ENCODE measurements around the gene CETP.

Gene CETP

DNA sequence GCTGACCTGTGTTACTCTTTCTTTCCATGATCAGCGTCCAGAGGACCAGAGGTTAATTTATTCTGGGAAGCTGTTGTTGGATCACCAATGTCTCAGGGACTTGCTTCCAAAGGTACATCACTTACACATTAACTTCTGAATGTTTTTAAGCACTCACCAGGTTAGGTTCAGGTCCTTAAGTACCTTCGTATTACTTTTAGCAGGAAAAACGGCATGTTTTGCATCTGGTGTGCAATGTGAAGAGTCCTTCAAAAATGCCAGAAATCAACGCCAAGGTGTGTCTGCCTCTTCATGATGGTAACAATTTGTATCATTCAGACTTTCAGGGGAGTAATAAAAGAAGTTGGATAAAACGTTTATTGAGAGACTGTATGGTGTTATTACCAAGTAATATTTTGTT is 26.5 kb upstream of the CETP start:
- no peak overlapping the region for H3K4me3 ChIP-seq (ENCODE audit: low read depth, low read length)
- DNase-seq (ENCODE audit: low read depth) = no peak
- TF ChIP-seq, protein P1, sequence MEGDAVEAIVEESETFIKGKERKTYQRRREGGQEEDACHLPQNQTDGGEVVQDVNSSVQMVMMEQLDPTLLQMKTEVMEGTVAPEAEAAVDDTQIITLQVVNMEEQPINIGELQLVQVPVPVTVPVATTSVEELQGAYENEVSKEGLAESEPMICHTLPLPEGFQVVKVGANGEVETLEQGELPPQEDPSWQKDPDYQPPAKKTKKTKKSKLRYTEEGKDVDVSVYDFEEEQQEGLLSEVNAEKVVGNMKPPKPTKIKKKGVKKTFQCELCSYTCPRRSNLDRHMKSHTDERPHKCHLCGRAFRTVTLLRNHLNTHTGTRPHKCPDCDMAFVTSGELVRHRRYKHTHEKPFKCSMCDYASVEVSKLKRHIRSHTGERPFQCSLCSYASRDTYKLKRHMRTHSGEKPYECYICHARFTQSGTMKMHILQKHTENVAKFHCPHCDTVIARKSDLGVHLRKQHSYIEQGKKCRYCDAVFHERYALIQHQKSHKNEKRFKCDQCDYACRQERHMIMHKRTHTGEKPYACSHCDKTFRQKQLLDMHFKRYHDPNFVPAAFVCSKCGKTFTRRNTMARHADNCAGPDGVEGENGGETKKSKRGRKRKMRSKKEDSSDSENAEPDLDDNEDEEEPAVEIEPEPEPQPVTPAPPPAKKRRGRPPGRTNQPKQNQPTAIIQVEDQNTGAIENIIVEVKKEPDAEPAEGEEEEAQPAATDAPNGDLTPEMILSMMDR (IDR thresholded peaks at IDR 0.05; ENCODE audit: control insufficient read depth, extremely low read depth, insufficient read depth) = no peak

DNA sequence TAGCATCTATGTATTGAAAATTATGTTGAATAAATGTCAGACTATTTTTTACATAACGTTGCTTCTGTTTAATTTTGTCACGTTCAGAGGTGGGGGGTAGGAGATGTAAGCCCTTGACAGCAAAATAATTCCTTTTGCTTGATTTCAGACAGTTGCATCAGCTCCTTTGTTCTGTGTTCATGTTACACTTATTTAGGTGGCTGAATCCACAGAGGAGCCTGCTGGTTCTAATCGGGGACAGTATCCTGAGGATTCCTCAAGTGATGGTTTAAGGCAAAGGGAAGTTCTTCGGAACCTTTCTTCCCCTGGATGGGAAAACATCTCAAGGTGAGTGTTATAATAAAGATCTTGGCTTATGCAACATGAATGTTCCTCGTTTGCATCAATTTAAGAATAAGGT is 25.3 kb upstream of the CETP start:
- TF ChIP-seq, protein P1 (IDR thresholded peaks at IDR 0.05; ENCODE audit: control insufficient read depth, extremely low read depth, insufficient read depth) = no peak
- no peak overlapping the region for H3K4me3 ChIP-seq (ENCODE audit: low read depth, low read length)
- DNase-seq (ENCODE audit: low read depth) = no peak

DNA sequence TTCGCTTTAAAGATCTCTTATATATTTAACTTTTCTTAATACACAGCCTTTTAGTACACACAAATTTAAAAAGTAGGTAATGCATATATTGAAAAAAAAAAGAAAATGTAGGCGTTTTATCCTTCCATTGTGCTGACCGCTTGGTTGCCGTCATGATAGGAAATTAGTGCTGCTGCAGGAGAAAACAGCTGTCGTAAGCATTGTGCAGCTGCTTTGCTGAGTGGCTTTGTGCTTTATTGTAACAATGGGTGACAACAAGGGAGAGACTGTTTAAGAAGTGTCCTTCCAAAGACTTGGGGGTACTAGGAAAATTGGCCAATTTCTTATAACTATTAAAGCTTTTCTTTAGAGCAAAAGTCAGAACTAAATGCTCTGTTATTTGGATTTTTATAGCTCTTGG is 24.8 kb upstream of the CETP start:
- TF ChIP-seq, protein P1 (IDR thresholded peaks at IDR 0.05; ENCODE audit: control insufficient read depth, extremely low read depth, insufficient read depth) = no peak
- DNase-seq (ENCODE audit: low read depth) = no peak
- no peak overlapping the region for H3K4me3 ChIP-seq (ENCODE audit: low read depth, low read length)

DNA sequence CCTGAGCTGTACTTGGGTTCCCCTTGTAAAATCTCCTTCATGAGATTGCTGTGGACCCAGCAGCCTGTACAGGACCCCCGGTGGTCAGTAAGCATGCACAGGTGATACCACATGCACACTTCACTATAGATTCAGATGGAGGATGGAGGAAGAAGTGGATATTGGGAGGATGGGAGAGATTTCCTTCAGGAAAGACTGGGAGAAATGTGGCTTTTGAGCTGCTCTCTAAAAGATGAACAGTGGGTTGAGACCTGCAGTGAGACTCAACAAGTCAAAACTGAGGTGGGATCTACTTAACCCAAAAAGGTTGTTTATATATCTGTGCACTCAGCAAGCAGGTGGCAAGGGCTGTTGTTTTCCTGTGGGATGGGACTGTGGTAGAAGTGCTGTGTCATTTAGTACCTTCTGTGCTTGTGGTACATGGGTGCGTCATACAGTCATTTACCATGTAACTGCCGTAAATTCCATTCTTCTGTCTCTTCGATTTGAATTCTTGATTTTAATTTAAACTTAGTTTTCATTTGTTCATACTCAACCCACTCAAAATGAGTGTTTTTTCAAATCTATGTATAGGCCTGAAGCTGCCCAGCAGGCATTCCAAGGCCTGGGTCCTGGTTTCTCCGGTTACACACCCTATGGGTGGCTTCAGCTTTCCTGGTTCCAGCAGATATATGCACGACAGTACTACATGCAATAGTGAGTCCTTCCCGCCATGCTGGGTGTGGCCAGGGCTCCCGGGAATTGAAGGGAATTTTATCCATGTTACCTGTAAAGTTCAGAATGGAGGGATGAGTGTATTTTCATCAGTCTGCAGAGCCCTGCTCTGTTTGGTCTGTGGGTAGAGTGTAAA is 22.9 kb upstream of the CETP start:
- TF ChIP-seq, protein P1 (IDR thresholded peaks at IDR 0.05; ENCODE audit: control insufficient read depth, extremely low read depth, insufficient read depth) = no peak
- DNase-seq (ENCODE audit: low read depth) = no peak
- no peak overlapping the region for H3K4me3 ChIP-seq (ENCODE audit: low read depth, low read length)

DNA sequence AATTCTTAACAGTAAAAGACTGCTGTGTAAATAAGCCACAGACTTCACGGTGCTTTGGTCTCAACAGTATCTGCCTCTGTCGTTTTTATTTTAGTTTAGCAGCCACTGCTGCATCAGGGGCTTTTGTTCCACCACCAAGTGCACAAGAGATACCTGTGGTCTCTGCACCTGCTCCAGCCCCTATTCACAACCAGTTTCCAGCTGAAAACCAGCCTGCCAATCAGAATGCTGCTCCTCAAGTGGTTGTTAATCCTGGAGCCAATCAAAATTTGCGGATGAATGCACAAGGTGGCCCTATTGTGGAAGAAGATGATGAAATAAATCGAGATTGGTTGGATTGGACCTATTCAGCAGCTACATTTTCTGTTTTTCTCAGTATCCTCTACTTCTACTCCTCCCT is 21.9 kb upstream of the CETP start:
- DNase-seq (ENCODE audit: low read depth) = no peak
- H3K4me3 ChIP-seq (ENCODE audit: low read depth, low read length) = no peak overlapping the region
- TF ChIP-seq, protein P1 (IDR thresholded peaks at IDR 0.05; ENCODE audit: control insufficient read depth, extremely low read depth, insufficient read depth) = no peak

DNA sequence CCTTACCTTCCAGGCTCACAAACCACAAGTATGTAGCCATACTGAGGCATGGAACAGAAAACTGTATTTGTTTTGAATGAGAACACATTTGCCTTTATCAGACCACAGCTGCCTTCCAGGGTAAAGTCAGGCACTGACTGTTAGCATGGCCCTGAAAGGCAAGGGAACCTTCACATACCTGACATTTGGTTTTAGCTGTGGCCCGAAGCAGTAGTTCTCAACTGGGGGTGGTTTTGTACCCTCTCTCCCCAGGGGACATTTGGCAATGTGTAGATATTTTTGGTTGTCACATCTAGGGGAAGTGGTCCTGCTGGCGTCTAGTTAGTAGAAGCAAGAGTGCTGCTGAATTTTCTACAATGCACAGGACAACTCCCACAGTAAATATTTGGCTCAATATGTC is 20.7 kb upstream of the CETP start:
- DNase-seq (ENCODE audit: low read depth) = no peak
- TF ChIP-seq, protein P1 (IDR thresholded peaks at IDR 0.05; ENCODE audit: control insufficient read depth, extremely low read depth, insufficient read depth) = no peak
- no peak overlapping the region for H3K4me3 ChIP-seq (ENCODE audit: low read depth, low read length)

DNA sequence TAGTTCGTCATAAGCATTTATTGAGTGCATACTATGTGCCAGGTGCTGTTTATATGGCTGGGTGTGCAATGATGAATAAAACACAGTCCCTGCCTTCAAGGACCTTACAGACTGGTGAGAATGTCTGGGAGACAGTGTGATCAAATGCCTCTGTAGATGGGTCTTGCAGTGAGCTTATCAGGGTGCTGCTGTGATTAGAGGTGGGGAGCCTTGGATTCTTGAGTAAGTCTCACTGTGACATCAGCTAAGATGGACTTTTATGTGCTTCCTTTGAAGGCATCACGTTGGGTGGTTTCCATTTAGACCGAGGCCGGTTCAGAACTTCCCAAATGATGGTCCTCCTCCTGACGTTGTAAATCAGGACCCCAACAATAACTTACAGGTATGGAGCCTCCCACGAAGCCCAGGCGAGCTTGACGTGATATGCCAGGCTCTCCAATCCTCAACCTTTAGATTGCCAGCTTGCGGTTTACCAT is 19.9 kb upstream of the CETP start:
- DNase-seq (ENCODE audit: low read depth) = no peak
- no peak overlapping the region for H3K4me3 ChIP-seq (ENCODE audit: low read depth, low read length)
- TF ChIP-seq, protein P1 (IDR thresholded peaks at IDR 0.05; ENCODE audit: control insufficient read depth, extremely low read depth, insufficient read depth) = no peak
